ENCODE data around the gene SLC26A1.

SLC26A1 gene

GRCh38 chr4:1031956-1032795, 39.0 kb upstream of the SLC26A1 start:
- TF ChIP-seq SUZ12 (IDR thresholded peaks at IDR 0.05; ENCODE audit: extremely low read depth, insufficient read depth, insufficient read length) = no peak
- TF ChIP-seq ZNF274 (IDR thresholded peaks at IDR 0.05; ENCODE audit: low read depth, low read length) = no peak
- TF ChIP-seq YY1 (IDR thresholded peaks at IDR 0.05; ENCODE audit: insufficient read depth, insufficient read length) = no peak
- Histone ChIP-seq H3K4me3 (ENCODE audit: insufficient read length, low read depth) (no peak overlapping the region), H3K27me3 (ENCODE audit: insufficient read depth, insufficient read length) (peaks cover 6% of the 10 kb centered on the region), H3K4me1 (ENCODE audit: insufficient read depth, insufficient read length) (peaks cover 31% of the 10 kb centered on the region), H3K9me3 (ENCODE audit: insufficient read depth, low read length) (no peaks in the 10 kb centered on the region), H3K9ac (ENCODE audit: insufficient read length, low read depth) (no peak overlapping the region), H3K36me3 (ENCODE audit: insufficient read depth, insufficient read length, low read length) (no peaks in the 10 kb centered on the region)
- no peak for DNase-seq (ENCODE audit: low read depth, low spot score)

GRCh38 chr4:1031346-1031745, 38.1 kb upstream of the SLC26A1 start:
- peaks cover 29% of the 10 kb centered on the region for H3K4me1 ChIP-seq (ENCODE audit: insufficient read depth, insufficient read length)
- H3K9ac ChIP-seq (ENCODE audit: insufficient read length, low read depth) = no peak overlapping the region
- peaks cover 6% of the 10 kb centered on the region for H3K27me3 ChIP-seq (ENCODE audit: insufficient read depth, insufficient read length)
- no peak overlapping the region for H3K4me3 ChIP-seq (ENCODE audit: insufficient read length, low read depth)
- no peaks in the 10 kb centered on the region for H3K9me3 ChIP-seq (ENCODE audit: insufficient read depth, low read length)
- no peaks in the 10 kb centered on the region for H3K36me3 ChIP-seq (ENCODE audit: insufficient read depth, insufficient read length, low read length)
- no peak for DNase-seq (ENCODE audit: low read depth, low spot score)
- TF ChIP-seq ZNF274 (IDR thresholded peaks at IDR 0.05; ENCODE audit: low read depth, low read length) = no peak

- peaks cover 29% of the 10 kb centered on the region for H3K4me1 ChIP-seq (ENCODE audit: insufficient read depth, insufficient read length)
These were observed 37.4 kb upstream of the SLC26A1 start for GRCh38 chr4:1030559-1030958.

GRCh38 chr4:1030031-1030430, 36.8 kb upstream of the SLC26A1 start:
- Histone ChIP-seq H3K9me3 (ENCODE audit: insufficient read depth, low read length) (no peaks in the 10 kb centered on the region), H3K9ac (ENCODE audit: insufficient read length, low read depth) (peak overlapping the region; percentile 21), H3K36me3 (ENCODE audit: insufficient read depth, insufficient read length, low read length) (peaks cover 11% of the 10 kb centered on the region), H3K4me1 (ENCODE audit: insufficient read depth, insufficient read length) (peaks cover 26% of the 10 kb centered on the region), H3K4me3 (ENCODE audit: insufficient read length, low read depth) (no peak overlapping the region), H3K27me3 (ENCODE audit: insufficient read depth, insufficient read length) (peaks cover 6% of the 10 kb centered on the region)
- DNase-seq (ENCODE audit: low read depth, low spot score) = no peak
- TF ChIP-seq SUZ12 (IDR thresholded peaks at IDR 0.05; ENCODE audit: extremely low read depth, insufficient read depth, insufficient read length) (no peak), ZNF274 (IDR thresholded peaks at IDR 0.05; ENCODE audit: low read depth, low read length) (no peak), YY1 (IDR thresholded peaks at IDR 0.05; ENCODE audit: insufficient read depth, insufficient read length) (no peak)

More at GRCh38 chr4:1030559-1030958, 37.4 kb upstream of the SLC26A1 start:
- Histone ChIP-seq H3K9me3 (ENCODE audit: insufficient read depth, low read length) (no peaks in the 10 kb centered on the region), H3K4me3 (ENCODE audit: insufficient read length, low read depth) (no peak overlapping the region), H3K27me3 (ENCODE audit: insufficient read depth, insufficient read length) (peaks cover 6% of the 10 kb centered on the region), H3K9ac (ENCODE audit: insufficient read length, low read depth) (no peak overlapping the region), H3K36me3 (ENCODE audit: insufficient read depth, insufficient read length, low read length) (peaks cover 6% of the 10 kb centered on the region)
- TF ChIP-seq YY1 (IDR thresholded peaks at IDR 0.05; ENCODE audit: insufficient read depth, insufficient read length) (no peak), ZNF274 (IDR thresholded peaks at IDR 0.05; ENCODE audit: low read depth, low read length) (no peak), SUZ12 (IDR thresholded peaks at IDR 0.05; ENCODE audit: extremely low read depth, insufficient read depth, insufficient read length) (no peak)
- no peak for DNase-seq (ENCODE audit: low read depth, low spot score)

- H3K27me3 ChIP-seq (ENCODE audit: insufficient read depth, insufficient read length) = peaks cover 6% of the 10 kb centered on the region
- H3K36me3 ChIP-seq (ENCODE audit: insufficient read depth, insufficient read length, low read length) = peaks cover 15% of the 10 kb centered on the region
- no peaks in the 10 kb centered on the region for H3K9me3 ChIP-seq (ENCODE audit: insufficient read depth, low read length)
- DNase-seq (ENCODE audit: low read depth, low spot score) = no peak
- H3K9ac ChIP-seq (ENCODE audit: insufficient read length, low read depth) = peak overlapping the region; percentile 21
- H3K4me1 ChIP-seq (ENCODE audit: insufficient read depth, insufficient read length) = peaks cover 26% of the 10 kb centered on the region
- H3K4me3 ChIP-seq (ENCODE audit: insufficient read length, low read depth) = no peak overlapping the region
- TF ChIP-seq SUZ12 (IDR thresholded peaks at IDR 0.05; ENCODE audit: extremely low read depth, insufficient read depth, insufficient read length) (no peak), ZNF274 (IDR thresholded peaks at IDR 0.05; ENCODE audit: low read depth, low read length) (no peak), YY1 (IDR thresholded peaks at IDR 0.05; ENCODE audit: insufficient read depth, insufficient read length) (no peak)
These were observed 36.3 kb upstream of the SLC26A1 start for GRCh38 chr4:1029529-1029928.

- no peak for TF ChIP-seq SUZ12 (IDR thresholded peaks at IDR 0.05; ENCODE audit: extremely low read depth, insufficient read depth, insufficient read length)
- TF ChIP-seq YY1 (IDR thresholded peaks at IDR 0.05; ENCODE audit: insufficient read depth, insufficient read length) = no peak
- TF ChIP-seq ZNF274 (IDR thresholded peaks at IDR 0.05; ENCODE audit: low read depth, low read length) = no peak
- Histone ChIP-seq H3K36me3 (ENCODE audit: insufficient read depth, insufficient read length, low read length) (peaks cover 19% of the 10 kb centered on the region), H3K27me3 (ENCODE audit: insufficient read depth, insufficient read length) (peaks cover 6% of the 10 kb centered on the region), H3K9ac (ENCODE audit: insufficient read length, low read depth) (no peak overlapping the region), H3K4me1 (ENCODE audit: insufficient read depth, insufficient read length) (peaks cover 22% of the 10 kb centered on the region), H3K4me3 (ENCODE audit: insufficient read length, low read depth) (no peak overlapping the region), H3K9me3 (ENCODE audit: insufficient read depth, low read length) (no peaks in the 10 kb centered on the region)
- DNase-seq (ENCODE audit: low read depth, low spot score) = no peak
These were observed 35.5 kb upstream of the SLC26A1 start for GRCh38 chr4:1028574-1029220.

- Histone ChIP-seq H3K9ac (ENCODE audit: insufficient read length, low read depth) (no peak overlapping the region), H3K36me3 (ENCODE audit: insufficient read depth, insufficient read length, low read length) (peaks cover 19% of the 10 kb centered on the region), H3K9me3 (ENCODE audit: insufficient read depth, low read length) (no peaks in the 10 kb centered on the region), H3K27me3 (ENCODE audit: insufficient read depth, insufficient read length) (peaks cover 4% of the 10 kb centered on the region), H3K4me1 (ENCODE audit: insufficient read depth, insufficient read length) (peaks cover 25% of the 10 kb centered on the region), H3K4me3 (ENCODE audit: insufficient read length, low read depth) (no peak overlapping the region)
- TF ChIP-seq YY1 (IDR thresholded peaks at IDR 0.05; ENCODE audit: insufficient read depth, insufficient read length) = no peak
- TF ChIP-seq ZNF274 (IDR thresholded peaks at IDR 0.05; ENCODE audit: low read depth, low read length) = no peak
- no peak for TF ChIP-seq SUZ12 (IDR thresholded peaks at IDR 0.05; ENCODE audit: extremely low read depth, insufficient read depth, insufficient read length)
- DNase-seq (ENCODE audit: low read depth, low spot score) = no peak
These were observed 34.7 kb upstream of the SLC26A1 start for GRCh38 chr4:1027915-1028238.

Data from NT2/D1 (cell line).